NK-92 (cell line): ENCODE results near the gene CAPZA2.

Experiments used
- DNase-seq: peaks from one replicate; lab custom pipeline; 2025; ENCODE audit not compliant: unreplicated experiment; lab: John Stamatoyannopoulos, UW

Gene CAPZA2

GRCh38 chr7:116861717-116862116 lies 670 bp upstream of the CAPZA2 start:
- no peak for DNase-seq

- no peak for DNase-seq
Observed at GRCh38 chr7:116862951-116863670, 724 bp downstream of the CAPZA2 start.

- no peak for DNase-seq
Observed at GRCh38 chr7:116863936-116864500, 1.6 kb downstream of the CAPZA2 start.

- no peak for DNase-seq
Observed at GRCh38 chr7:116871061-116871700, 8.8 kb downstream of the CAPZA2 start.

GRCh38 chr7:116872026-116872425 lies 9.6 kb downstream of the CAPZA2 start:
- DNase-seq, result no peak

GRCh38 chr7:116873619-116874018 lies 11.2 kb downstream of the CAPZA2 start:
- DNase-seq, result no peak

- no peak for DNase-seq
Observed at GRCh38 chr7:116876664-116877442, 14.5 kb downstream of the CAPZA2 start.

GRCh38 chr7:116877443-116878217 lies 15.2 kb downstream of the CAPZA2 start:
- no peak for DNase-seq

- DNase-seq, result no peak
Observed at GRCh38 chr7:116884691-116885090, 22.3 kb downstream of the CAPZA2 start.

GRCh38 chr7:116885724-116886123 lies 23.3 kb downstream of the CAPZA2 start:
- no peak for DNase-seq

- no peak for DNase-seq
Observed at GRCh38 chr7:116886543-116887156, 24.3 kb downstream of the CAPZA2 start.

- no peak for DNase-seq
Observed at GRCh38 chr7:116888895-116889294, 26.5 kb downstream of the CAPZA2 start.

- DNase-seq, result no peak
Observed at GRCh38 chr7:116895849-116896248, 33.5 kb downstream of the CAPZA2 start.

GRCh38 chr7:116897661-116898060 lies 35.3 kb downstream of the CAPZA2 start:
- DNase-seq, result no peak

GRCh38 chr7:116899308-116899707 lies 36.9 kb downstream of the CAPZA2 start:
- DNase-seq, result no peak

- no peak for DNase-seq
Observed at GRCh38 chr7:116901143-116901542, 38.8 kb downstream of the CAPZA2 start.

GRCh38 chr7:116902867-116903266 lies 40.5 kb downstream of the CAPZA2 start:
- no peak for DNase-seq

- DNase-seq, result no peak
Observed at GRCh38 chr7:116906391-116906790, 44.0 kb downstream of the CAPZA2 start.

GRCh38 chr7:116910383-116910782 lies 48.0 kb downstream of the CAPZA2 start:
- DNase-seq, result no peak

- no peak for DNase-seq
Observed at GRCh38 chr7:116911801-116912200, 49.4 kb downstream of the CAPZA2 start.
